DOHH2 (cell line): Measurements from ENCODE around the gene LPCAT2.

Experiments
- CTCF ChIP-seq: fragments of 200-600 bp; sonication (generic); IDR thresholded peaks from one replicate; pipeline ENCODE4 v1.5.1; 2014; ENCODE audit warnings: antibody characterized with exemption, mild to moderate bottlenecking, low read depth, low read length; ENCODE audit not compliant: poor library complexity, severe bottlenecking
- EZH2phosphoT487 ChIP-seq: fragments of 200-600 bp; sonication (generic); IDR thresholded peaks from 2 replicates; pipeline ENCODE4 v1.6.1; 2017; ENCODE audit warnings: borderline replicate concordance, mild to moderate bottlenecking, antibody characterized with exemption, low read length, moderate library complexity, mixed read lengths

GRCh38 chr16:55539488-55539887 is 30.6 kb downstream of the LPCAT2 start:
- TF ChIP-seq CTCF (no peak), EZH2phosphoT487 (no peak)
